Peyer's patch (tissue), 4 donors: ENCODE results near the gene CNTF.

Experiments
- POLR2A ChIP-seq, 2 donors: fragments of 450-650 bp; IDR thresholded peaks; one replicate each; pipeline ENCODE4 v1.5.1; 2017; ENCODE audit warnings: antibody characterized with exemption in 2 of 2, mild to moderate bottlenecking in 2 of 2, moderate library complexity in 2 of 2
- TF ChIP-seq, protein P1 (sequence below), 6 experiments: fragments of 450-650 bp in 4 of 6; fragments of 200-600 bp in 2 of 6; sonication (generic) in 1 of 6; IDR thresholded peaks; one replicate each; pipeline ENCODE4 v1.5.1; 2017 to 2019; ENCODE audit warnings: antibody characterized with exemption in 6 of 6, mild to moderate bottlenecking in 3 of 6, moderate library complexity in 1 of 6

DNA sequence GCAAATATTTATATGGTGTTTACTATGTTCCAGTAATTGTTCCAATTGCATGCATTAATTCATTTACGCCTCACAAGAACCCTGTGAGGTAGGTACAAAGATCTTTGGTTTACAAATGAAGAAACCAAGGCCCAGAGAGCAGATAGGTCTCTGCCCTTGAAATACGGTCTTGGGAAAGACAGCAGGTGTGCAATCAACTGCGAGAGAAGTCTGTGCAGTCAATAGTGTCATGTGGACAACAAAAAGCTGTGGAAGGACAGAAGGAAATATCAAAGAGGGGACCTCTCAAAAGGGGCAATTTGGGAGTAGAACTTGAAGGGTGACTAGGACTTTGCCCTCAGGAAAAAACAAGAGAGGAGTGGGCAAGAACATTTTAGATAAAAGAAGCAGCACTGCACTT is 8.9 kb downstream of the CNTF start:
- TF ChIP-seq, protein P1, sequence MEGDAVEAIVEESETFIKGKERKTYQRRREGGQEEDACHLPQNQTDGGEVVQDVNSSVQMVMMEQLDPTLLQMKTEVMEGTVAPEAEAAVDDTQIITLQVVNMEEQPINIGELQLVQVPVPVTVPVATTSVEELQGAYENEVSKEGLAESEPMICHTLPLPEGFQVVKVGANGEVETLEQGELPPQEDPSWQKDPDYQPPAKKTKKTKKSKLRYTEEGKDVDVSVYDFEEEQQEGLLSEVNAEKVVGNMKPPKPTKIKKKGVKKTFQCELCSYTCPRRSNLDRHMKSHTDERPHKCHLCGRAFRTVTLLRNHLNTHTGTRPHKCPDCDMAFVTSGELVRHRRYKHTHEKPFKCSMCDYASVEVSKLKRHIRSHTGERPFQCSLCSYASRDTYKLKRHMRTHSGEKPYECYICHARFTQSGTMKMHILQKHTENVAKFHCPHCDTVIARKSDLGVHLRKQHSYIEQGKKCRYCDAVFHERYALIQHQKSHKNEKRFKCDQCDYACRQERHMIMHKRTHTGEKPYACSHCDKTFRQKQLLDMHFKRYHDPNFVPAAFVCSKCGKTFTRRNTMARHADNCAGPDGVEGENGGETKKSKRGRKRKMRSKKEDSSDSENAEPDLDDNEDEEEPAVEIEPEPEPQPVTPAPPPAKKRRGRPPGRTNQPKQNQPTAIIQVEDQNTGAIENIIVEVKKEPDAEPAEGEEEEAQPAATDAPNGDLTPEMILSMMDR (IDR thresholded peaks at IDR 0.05), result no peak
- TF ChIP-seq POLR2A (IDR thresholded peaks at IDR 0.05), result no peak
